ENCODE measurements around the gene SNX13.
"Not testable (repeated sequence)": the region's sequence is repeated elsewhere in the genome, so short reads cannot be mapped to it uniquely, and the experiment has no call there.

The SNX13 gene

DNA sequence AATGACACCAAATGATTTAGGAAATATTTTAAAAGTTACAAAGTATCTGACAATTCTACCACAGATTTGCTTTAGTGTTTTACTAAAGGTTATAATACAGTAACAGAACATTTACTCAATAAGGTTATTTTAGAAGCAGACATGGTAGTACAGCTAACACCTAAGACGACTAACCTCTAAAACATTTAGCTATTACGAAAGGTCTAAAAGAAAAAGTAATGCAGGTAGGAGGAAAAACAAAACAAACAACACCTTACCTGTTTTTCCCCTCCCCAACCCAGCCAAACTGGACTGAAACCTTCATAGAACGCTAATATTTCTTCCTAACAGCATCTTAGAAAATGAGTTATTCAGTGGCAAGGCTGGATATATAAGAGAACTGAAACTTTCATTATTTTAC is 111.3 kb downstream of the SNX13 start:
- no peak overlapping the region for H3K4me3 ChIP-seq (ENCODE audit: extremely low read depth, insufficient read depth, low read length, poor library complexity, severe bottlenecking)
- H3K27ac ChIP-seq (ENCODE audit: low read depth, low read length, severe bottlenecking), result no peak overlapping the region
- no peaks in the 10 kb centered on the region for H3K9me3 ChIP-seq (ENCODE audit: control insufficient read depth, low read length)
- H3K4me1 ChIP-seq (ENCODE audit: control insufficient read depth, insufficient read depth, low read length, poor library complexity, severe bottlenecking), result no peaks in the 10 kb centered on the region
- WGBS, 2 experiments (ENCODE audit: insufficient coverage in 2 of 2), result no CpG with 5 or more reads among the region's 3 CpGs
- no peaks in the 10 kb centered on the region for H3K36me3 ChIP-seq (ENCODE audit: control insufficient read depth, insufficient read depth, low read length)

DNA sequence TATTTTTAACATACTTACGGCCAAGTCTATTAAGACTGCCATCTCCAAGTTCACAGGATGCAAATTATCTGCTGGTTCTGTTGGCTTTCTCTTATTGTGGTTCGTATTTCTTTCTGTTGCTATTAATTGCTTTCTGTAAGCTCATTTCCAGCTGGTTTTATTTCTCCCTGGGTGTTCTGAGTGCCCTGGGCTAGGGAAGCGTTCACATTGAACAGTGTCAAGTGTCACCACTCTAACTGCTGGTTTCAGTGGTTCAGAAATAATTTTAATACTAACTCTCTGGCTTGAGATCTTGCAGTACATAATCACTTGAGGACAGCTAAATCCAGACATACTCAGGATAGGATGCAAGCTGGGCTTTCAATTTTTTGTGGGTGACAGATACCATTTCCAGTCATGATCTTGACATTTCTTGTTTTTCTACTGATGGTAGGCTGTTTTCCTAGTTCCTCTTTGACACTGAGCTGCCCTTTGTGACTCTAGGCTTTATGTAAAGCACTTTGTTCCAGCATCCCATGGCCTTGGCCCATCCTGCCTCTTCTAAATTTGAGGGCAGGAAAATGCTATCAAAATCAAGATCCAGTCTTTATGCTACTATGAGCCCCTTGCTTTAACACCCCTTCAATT is 117.6 kb downstream of the SNX13 start:
- H3K27ac ChIP-seq (ENCODE audit: low read depth, low read length, severe bottlenecking), result no peak overlapping the region
- H3K4me1 ChIP-seq (ENCODE audit: control insufficient read depth, insufficient read depth, low read length, poor library complexity, severe bottlenecking), result no peaks in the 10 kb centered on the region
- no peaks in the 10 kb centered on the region for H3K36me3 ChIP-seq (ENCODE audit: control insufficient read depth, insufficient read depth, low read length)
- no peak overlapping the region for H3K4me3 ChIP-seq (ENCODE audit: extremely low read depth, insufficient read depth, low read length, poor library complexity, severe bottlenecking)
- H3K9me3 ChIP-seq (ENCODE audit: control insufficient read depth, low read length), result no peaks in the 10 kb centered on the region
- WGBS, 2 experiments (ENCODE audit: insufficient coverage in 2 of 2), result 76 to 90% methylated on average over 2 of the region's 3 CpGs

DNA sequence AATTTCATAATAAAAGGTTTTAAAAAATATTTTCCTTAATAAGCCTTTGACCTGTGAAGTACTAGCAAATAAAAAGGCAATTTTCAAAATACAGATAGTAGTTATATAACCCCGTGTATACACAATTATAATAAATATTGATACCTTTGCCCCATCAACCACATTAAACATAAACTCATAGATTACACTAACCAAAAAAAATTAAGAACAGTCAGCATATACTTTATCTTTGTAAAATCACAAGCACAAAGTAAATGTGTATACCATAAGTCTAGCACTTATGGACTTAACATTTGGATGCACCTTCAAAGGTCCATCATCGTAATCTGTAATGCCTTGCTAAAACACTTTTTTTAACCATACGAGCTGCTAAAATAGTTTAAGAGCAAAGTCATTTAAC is 123.4 kb downstream of the SNX13 start:
- Histone ChIP-seq H3K4me3 (ENCODE audit: extremely low read depth, insufficient read depth, low read length, poor library complexity, severe bottlenecking) (no peak overlapping the region), H3K27ac (ENCODE audit: low read depth, low read length, severe bottlenecking) (no peak overlapping the region), H3K36me3 (ENCODE audit: control insufficient read depth, insufficient read depth, low read length) (peaks cover 10% of the 10 kb centered on the region), H3K4me1 (ENCODE audit: control insufficient read depth, insufficient read depth, low read length, poor library complexity, severe bottlenecking) (no peaks in the 10 kb centered on the region), H3K9me3 (ENCODE audit: control insufficient read depth, low read length) (peaks cover 7% of the 10 kb centered on the region)
- WGBS, 2 experiments (ENCODE audit: insufficient coverage in 2 of 2), result 82 to 100% methylated on average over 2 of the region's 3 CpGs

DNA sequence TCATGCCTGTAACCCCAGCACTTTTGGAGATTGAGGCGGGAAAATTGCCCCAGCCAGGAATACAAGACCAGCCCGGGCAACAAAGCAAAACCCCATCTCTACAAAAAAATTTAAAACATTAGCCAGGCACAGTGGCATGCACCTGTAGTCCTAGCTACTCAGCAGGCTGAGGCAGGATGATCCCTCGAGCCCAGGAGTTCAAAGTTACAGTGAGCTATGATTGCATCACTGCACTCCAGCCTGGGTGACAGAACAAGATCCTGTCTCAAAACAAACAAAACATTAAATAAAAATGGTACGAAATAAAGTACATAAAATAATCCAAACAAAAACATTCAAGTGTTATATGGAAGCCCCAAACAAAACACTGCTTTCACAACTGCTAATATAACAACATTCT is 125.0 kb downstream of the SNX13 start:
- Histone ChIP-seq H3K27ac (ENCODE audit: low read depth, low read length, severe bottlenecking) (no peak overlapping the region), H3K4me1 (ENCODE audit: control insufficient read depth, insufficient read depth, low read length, poor library complexity, severe bottlenecking) (no peaks in the 10 kb centered on the region), H3K9me3 (ENCODE audit: control insufficient read depth, low read length) (peaks cover 7% of the 10 kb centered on the region), H3K4me3 (ENCODE audit: extremely low read depth, insufficient read depth, low read length, poor library complexity, severe bottlenecking) (no peak overlapping the region), H3K36me3 (ENCODE audit: control insufficient read depth, insufficient read depth, low read length) (peaks cover 10% of the 10 kb centered on the region)
- WGBS, 2 experiments (ENCODE audit: insufficient coverage in 2 of 2), result 90 to 96% methylated on average over 3 of the region's 4 CpGs

DNA sequence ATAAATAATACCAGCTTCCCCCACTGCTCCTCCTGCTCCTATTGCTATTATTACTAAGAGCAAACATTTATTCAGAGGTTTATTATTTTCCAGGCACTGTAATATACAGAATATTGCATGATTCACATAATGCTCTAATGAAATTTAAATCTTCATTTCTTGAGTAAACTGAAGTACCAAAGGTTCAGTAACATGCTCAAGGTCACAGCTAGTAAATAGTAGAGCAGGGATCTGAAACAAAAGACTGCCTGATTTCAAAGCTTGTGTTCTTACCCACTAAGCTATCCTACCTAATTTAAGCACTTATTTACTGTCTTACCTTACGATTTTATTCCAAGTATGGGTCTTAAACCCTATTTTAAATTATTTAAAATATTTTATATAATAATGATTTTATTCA is 126.2 kb downstream of the SNX13 start:
- Histone ChIP-seq H3K36me3 (ENCODE audit: control insufficient read depth, insufficient read depth, low read length) (peaks cover 10% of the 10 kb centered on the region), H3K4me3 (ENCODE audit: extremely low read depth, insufficient read depth, low read length, poor library complexity, severe bottlenecking) (no peak overlapping the region), H3K4me1 (ENCODE audit: control insufficient read depth, insufficient read depth, low read length, poor library complexity, severe bottlenecking) (no peaks in the 10 kb centered on the region), H3K9me3 (ENCODE audit: control insufficient read depth, low read length) (peaks cover 7% of the 10 kb centered on the region), H3K27ac (ENCODE audit: low read depth, low read length, severe bottlenecking) (no peak overlapping the region)
- no CpG with 5 or more reads among the region's 1 CpG for WGBS, 2 experiments (ENCODE audit: insufficient coverage in 2 of 2)

DNA sequence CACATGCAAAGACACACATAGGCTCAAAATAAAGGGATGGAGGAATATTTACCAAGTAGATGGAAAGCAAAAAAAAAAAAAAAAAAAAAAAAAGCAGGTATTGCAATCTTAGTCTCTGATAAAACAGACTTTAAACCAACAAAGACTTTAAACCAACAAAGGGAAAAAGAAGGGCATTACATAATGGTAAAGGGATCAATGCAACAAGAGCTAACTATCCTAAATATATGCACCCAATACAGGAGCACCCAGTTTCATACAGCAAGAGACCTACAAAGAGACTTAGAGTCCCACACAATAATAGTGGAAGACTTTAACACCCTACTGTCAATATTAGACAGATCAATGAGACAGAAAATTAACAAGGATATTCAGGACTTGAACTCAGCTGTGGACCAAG is 131.1 kb downstream of the SNX13 start:
- not testable (repeated sequence) for H3K4me1 ChIP-seq (ENCODE audit: control insufficient read depth, insufficient read depth, low read length, poor library complexity, severe bottlenecking); H3K9me3 ChIP-seq (ENCODE audit: control insufficient read depth, low read length); H3K4me3 ChIP-seq (ENCODE audit: extremely low read depth, insufficient read depth, low read length, poor library complexity, severe bottlenecking); H3K27ac ChIP-seq (ENCODE audit: low read depth, low read length, severe bottlenecking)
- H3K36me3 ChIP-seq (ENCODE audit: control insufficient read depth, insufficient read depth, low read length), result peaks cover 10% of the 10 kb centered on the region

DNA sequence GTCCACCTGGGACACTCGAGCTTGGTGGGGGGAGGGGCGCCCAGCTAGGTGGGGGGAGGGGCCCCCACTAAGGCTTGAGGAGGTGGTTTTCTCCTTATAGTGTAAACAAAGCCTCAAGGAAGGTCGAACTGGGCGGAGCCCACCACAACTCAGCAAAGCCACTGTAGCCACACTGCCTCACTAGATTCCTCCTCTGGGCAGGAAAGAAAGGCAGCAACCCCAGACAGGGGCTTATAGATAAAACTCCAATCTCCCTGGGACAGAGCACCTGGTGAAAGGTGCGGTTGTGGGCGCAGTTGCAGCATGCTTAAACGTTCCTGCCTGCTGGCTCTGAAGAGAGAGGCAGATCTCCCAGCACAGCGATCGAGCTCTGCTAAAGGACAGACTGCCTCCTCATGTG is 133.1 kb downstream of the SNX13 start:
- no peak overlapping the region for H3K27ac ChIP-seq (ENCODE audit: low read depth, low read length, severe bottlenecking)
- H3K4me1 ChIP-seq (ENCODE audit: control insufficient read depth, insufficient read depth, low read length, poor library complexity, severe bottlenecking), result peaks cover 8% of the 10 kb centered on the region
- H3K9me3 ChIP-seq (ENCODE audit: control insufficient read depth, low read length), result peaks cover under 1% of the 10 kb centered on the region
- H3K36me3 ChIP-seq (ENCODE audit: control insufficient read depth, insufficient read depth, low read length), result peaks cover 7% of the 10 kb centered on the region
- H3K4me3 ChIP-seq (ENCODE audit: extremely low read depth, insufficient read depth, low read length, poor library complexity, severe bottlenecking), result no peak overlapping the region
- whole genome bisulfite sequencing, 2 experiments (ENCODE audit: insufficient coverage in 2 of 2), result 78 to 82% methylated on average over 7 of the region's 9 CpGs

DNA sequence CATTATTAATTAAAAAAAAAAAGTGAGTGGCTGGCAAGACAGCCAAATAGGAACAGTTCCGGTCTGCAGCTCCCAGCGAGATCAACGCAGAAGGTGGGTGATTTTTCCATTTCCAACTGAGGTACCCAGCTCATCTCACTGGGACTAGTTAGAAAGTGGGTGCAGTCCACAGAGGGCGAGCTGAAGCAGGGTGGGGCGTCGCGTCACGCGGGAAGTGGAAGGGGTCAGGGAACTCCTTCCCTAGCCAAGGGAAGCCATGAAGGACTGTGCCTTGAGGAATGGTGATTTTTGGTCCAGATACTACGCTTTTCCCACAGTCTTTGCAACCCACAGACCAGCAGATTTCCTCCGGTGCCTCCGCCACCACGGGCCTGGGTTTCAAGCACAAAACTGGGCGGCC is 133.7 kb downstream of the SNX13 start:
- Histone ChIP-seq H3K4me1 (ENCODE audit: control insufficient read depth, insufficient read depth, low read length, poor library complexity, severe bottlenecking) (peaks cover 8% of the 10 kb centered on the region), H3K4me3 (ENCODE audit: extremely low read depth, insufficient read depth, low read length, poor library complexity, severe bottlenecking) (no peak overlapping the region), H3K27ac (ENCODE audit: low read depth, low read length, severe bottlenecking) (no peak overlapping the region), H3K9me3 (ENCODE audit: control insufficient read depth, low read length) (no peaks in the 10 kb centered on the region), H3K36me3 (ENCODE audit: control insufficient read depth, insufficient read depth, low read length) (peaks cover 7% of the 10 kb centered on the region)
- 86 to 89% methylated on average over 12 to 13 of the region's 14 CpGs for WGBS, 2 experiments (ENCODE audit: insufficient coverage in 2 of 2)

DNA sequence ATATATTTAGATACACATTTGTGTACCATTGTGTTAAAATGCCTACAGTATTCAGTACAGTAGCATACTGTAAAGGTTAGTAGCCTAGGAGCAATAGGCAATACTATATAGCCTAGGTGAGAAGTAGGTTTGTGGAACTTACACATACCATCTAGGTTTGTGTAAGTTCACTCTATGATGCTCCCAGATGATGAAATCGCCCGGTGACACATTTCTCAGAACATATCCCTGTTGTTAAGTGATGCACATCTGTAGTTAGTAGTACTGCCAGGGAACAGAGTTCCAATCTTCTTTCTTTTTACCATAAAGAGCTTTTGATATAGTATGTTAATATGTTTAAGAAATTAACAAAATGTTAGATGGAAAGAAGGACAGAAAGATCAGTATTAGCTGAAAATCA is 138.2 kb downstream of the SNX13 start:
- H3K27ac ChIP-seq (ENCODE audit: low read depth, low read length, severe bottlenecking), result no peak overlapping the region
- H3K4me1 ChIP-seq (ENCODE audit: control insufficient read depth, insufficient read depth, low read length, poor library complexity, severe bottlenecking), result peaks cover 2% of the 10 kb centered on the region
- H3K9me3 ChIP-seq (ENCODE audit: control insufficient read depth, low read length), result no peaks in the 10 kb centered on the region
- WGBS, 2 experiments (ENCODE audit: insufficient coverage in 2 of 2), result no CpG with 5 or more reads among the region's 2 CpGs
- H3K4me3 ChIP-seq (ENCODE audit: extremely low read depth, insufficient read depth, low read length, poor library complexity, severe bottlenecking), result no peak overlapping the region
- peaks cover 13% of the 10 kb centered on the region for H3K36me3 ChIP-seq (ENCODE audit: control insufficient read depth, insufficient read depth, low read length)

DNA sequence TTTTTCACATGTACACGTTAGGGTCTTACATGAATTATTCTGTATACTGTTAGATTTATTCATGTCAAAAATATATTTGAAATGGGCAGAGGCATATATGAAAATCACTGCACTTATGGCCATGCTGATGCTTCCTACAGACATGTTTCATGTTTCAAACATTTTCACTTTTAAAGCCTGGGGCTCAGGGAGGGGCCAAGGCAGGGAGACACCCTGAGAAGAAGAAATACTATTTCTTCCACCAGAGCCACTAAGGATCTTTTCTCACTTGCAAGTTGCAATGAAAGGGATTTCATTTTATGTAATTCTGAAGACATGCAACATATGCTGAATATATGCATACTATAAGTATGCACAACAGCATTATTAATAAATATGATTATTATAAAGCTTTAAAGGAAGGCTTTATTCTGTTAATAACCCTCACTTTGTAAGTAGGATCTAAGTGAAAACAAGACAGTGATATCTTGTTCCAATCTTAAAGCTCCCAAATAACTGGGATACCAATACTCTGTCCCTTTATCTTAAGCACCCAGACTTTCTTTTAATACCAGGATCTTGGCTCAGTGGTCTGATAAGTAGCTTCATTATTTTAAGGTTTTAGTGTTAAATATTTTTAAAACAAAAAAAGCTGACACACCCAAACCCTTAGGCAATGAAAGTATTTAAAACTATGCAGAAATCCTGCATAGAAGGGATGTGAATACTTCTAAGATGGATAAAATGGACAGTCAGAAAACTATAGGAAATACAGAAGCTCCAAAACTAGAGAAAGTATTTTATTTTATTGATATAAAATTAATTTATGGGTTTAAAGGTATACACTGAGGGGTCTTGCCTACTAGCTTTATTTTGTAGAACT is 148.0 kb downstream of the SNX13 start:
- Histone ChIP-seq H3K4me1 (ENCODE audit: control insufficient read depth, insufficient read depth, low read length, poor library complexity, severe bottlenecking) (no peaks in the 10 kb centered on the region), H3K27ac (ENCODE audit: low read depth, low read length, severe bottlenecking) (no peak overlapping the region), H3K36me3 (ENCODE audit: control insufficient read depth, insufficient read depth, low read length) (peaks cover 5% of the 10 kb centered on the region), H3K9me3 (ENCODE audit: control insufficient read depth, low read length) (no peaks in the 10 kb centered on the region), H3K4me3 (ENCODE audit: extremely low read depth, insufficient read depth, low read length, poor library complexity, severe bottlenecking) (no peak overlapping the region)
- WGBS, 2 experiments (ENCODE audit: insufficient coverage in 2 of 2), result no CpG with 5 or more reads among the region's 1 CpG

DNA sequence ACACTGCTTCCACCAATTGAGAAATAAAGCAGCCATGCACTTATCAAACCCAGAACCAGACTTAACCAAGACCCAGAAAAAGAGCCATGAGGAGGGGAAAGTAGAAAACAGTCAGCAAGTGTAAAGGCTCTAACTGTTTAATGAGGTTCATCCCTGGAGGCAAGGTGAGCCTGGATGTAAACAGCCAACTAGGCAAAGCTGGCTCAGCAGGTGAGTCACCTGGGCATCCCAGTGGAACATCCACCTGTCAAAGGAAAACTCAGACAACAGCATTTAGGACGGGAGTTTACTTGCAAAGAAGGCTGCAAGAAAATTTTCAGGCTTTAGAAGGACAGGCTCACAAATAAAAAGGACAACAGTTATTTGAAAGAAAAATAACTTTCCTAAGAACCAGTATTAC is 153.0 kb downstream of the SNX13 start:
- 100% methylated on average over 1 of the region's 1 CpG; no CpG with 5 or more reads in 1 of the 2 experiments for WGBS, 2 experiments (ENCODE audit: insufficient coverage in 2 of 2)
- H3K9me3 ChIP-seq (ENCODE audit: control insufficient read depth, low read length), result no peaks in the 10 kb centered on the region
- no peaks in the 10 kb centered on the region for H3K4me1 ChIP-seq (ENCODE audit: control insufficient read depth, insufficient read depth, low read length, poor library complexity, severe bottlenecking)
- H3K4me3 ChIP-seq (ENCODE audit: extremely low read depth, insufficient read depth, low read length, poor library complexity, severe bottlenecking), result no peak overlapping the region
- no peak overlapping the region for H3K27ac ChIP-seq (ENCODE audit: low read depth, low read length, severe bottlenecking)
- H3K36me3 ChIP-seq (ENCODE audit: control insufficient read depth, insufficient read depth, low read length), result no peaks in the 10 kb centered on the region
